Hypothalamus (tissue), 51 donors: Measurements from ENCODE around the gene CNPY1.

Source experiments
- DNase-seq, 51 donors: peaks; one replicate each; lab custom pipeline; 2025; lab: John Stamatoyannopoulos, UW

The CNPY1 gene

GRCh38 chr7:155560196-155560885, 14.0 kb upstream of the CNPY1 start:
- DNase-seq: no peak

- DNase-seq: no peak
Observed at GRCh38 chr7:155559519-155560108, 13.3 kb upstream of the CNPY1 start.

- DNase-seq: no peak
Observed at GRCh38 chr7:155558961-155559360, 12.6 kb upstream of the CNPY1 start.

- DNase-seq: no peak
Observed at GRCh38 chr7:155558351-155558750, 12.0 kb upstream of the CNPY1 start.

GRCh38 chr7:155557778-155558177, 11.4 kb upstream of the CNPY1 start:
- DNase-seq: no peak

- no peak for DNase-seq
Observed at GRCh38 chr7:155556763-155557162, 10.4 kb upstream of the CNPY1 start.

- DNase-seq: peak in 1 of 51 donors; percentile 12
Observed at GRCh38 chr7:155555116-155555695, 8.8 kb upstream of the CNPY1 start.

- no peak for DNase-seq
Observed at GRCh38 chr7:155553871-155554270, 7.5 kb upstream of the CNPY1 start.

GRCh38 chr7:155551785-155552611, 5.6 kb upstream of the CNPY1 start:
- DNase-seq: no peak

GRCh38 chr7:155550916-155551315, 4.6 kb upstream of the CNPY1 start:
- no peak for DNase-seq

- DNase-seq: no peak
Observed at GRCh38 chr7:155549226-155549625, 2.9 kb upstream of the CNPY1 start.

- no peak for DNase-seq
Observed at GRCh38 chr7:155547161-155547791, 917 bp upstream of the CNPY1 start.

- no peak for DNase-seq
Observed at GRCh38 chr7:155545348-155545747, 1.0 kb downstream of the CNPY1 start.

- no peak for DNase-seq
Observed at GRCh38 chr7:155544485-155544884, 1.9 kb downstream of the CNPY1 start.

- no peak for DNase-seq
Observed at GRCh38 chr7:155543926-155544325, 2.4 kb downstream of the CNPY1 start.

- DNase-seq: peak in 2 of 51 donors; percentile 6 to 30
Observed at GRCh38 chr7:155543011-155543876, 3.1 kb downstream of the CNPY1 start.

GRCh38 chr7:155541986-155542675, 4.2 kb downstream of the CNPY1 start:
- DNase-seq: no peak

GRCh38 chr7:155540553-155540952, 5.8 kb downstream of the CNPY1 start:
- DNase-seq: no peak

- no peak for DNase-seq
Observed at GRCh38 chr7:155538293-155538692, 8.1 kb downstream of the CNPY1 start.
